Endothelial cell of umbilical vein (primary cell): ENCODE results near the gene CEP95. TPM values are rescaled to one million over a fixed set of nuclear protein-coding genes. Genes with fewer than 3 reads are reported as not detected.

Source experiments
- BruUV-seq: library from RNA; stranded (reverse); fragments of 400-500 nt; replicated peaks from 2 replicates; lab custom pipeline; 2021; lab: Mats Ljungman, UMichigan
- CTCF ChIA-PET: fragments of 300-600, 350-600 bp; sonication (Branson Sonifier 250); formaldehyde crosslinking; loops from one replicate; lab custom pipeline; 2021; ENCODE audit warnings: antibody characterized with exemption, inconsistent platforms; lab: Charles Lee
- POLR2A ChIA-PET: fragments of 300-600, 350-600 bp; sonication (Branson Sonifier 250); formaldehyde crosslinking; loops from one replicate; lab custom pipeline; 2021; ENCODE audit warnings: antibody characterized with exemption, inconsistent platforms; lab: Charles Lee
- DNase-seq: peaks from one replicate; pipeline ENCODE4 v3.0.0-alpha.2; 2011; ENCODE audit warnings: low read depth, low spot score
- FAIRE-seq: peaks from 2 replicates; lab custom pipeline; 2011; peaks lifted over from hg19 to GRCh38; lab: Jason Lieb, UNC
- H2AFZ ChIP-seq: 2 replicates; pipeline ENCODE4 v1.6.0; 2012; ENCODE audit warnings: low read depth, low read length, control low read depth, inconsistent platforms
- H3K27ac ChIP-seq: 2 replicates; pipeline ENCODE4 v1.5.1; 2011; ENCODE audit warnings: low read depth, mild to moderate bottlenecking, control low read depth, low read length, moderate library complexity; ENCODE audit not compliant: insufficient read depth
- H3K27me3 ChIP-seq, 2 experiments: 2 replicates each; pipeline versions ENCODE4 v1.6.0 to v1.6.1; 2011; ENCODE audit warnings: low read length in 2 of 2, mixed read lengths in 1 of 2; ENCODE audit not compliant: control insufficient read depth in 2 of 2, insufficient read depth in 2 of 2
- H3K36me3 ChIP-seq, 2 experiments: 2 replicates in 1 of 2; 3 replicates in 1 of 2; pipeline ENCODE4 v1.5.1; 2011; ENCODE audit warnings: low read length in 2 of 2, mild to moderate bottlenecking in 1 of 2, moderate library complexity in 1 of 2; ENCODE audit not compliant: control insufficient read depth in 2 of 2, insufficient read depth in 2 of 2; ENCODE audit errors: extremely low read depth in 1 of 2
- H3K4me1 ChIP-seq: 3 replicates; pipeline ENCODE4 v1.5.1; 2011; ENCODE audit warnings: mild to moderate bottlenecking, low read length; ENCODE audit not compliant: control insufficient read depth, insufficient read depth; ENCODE audit errors: extremely low read depth
- H3K4me2 ChIP-seq: 2 replicates; pipeline ENCODE4 v1.6.1; 2011; ENCODE audit warnings: low read length, control low read depth, mixed read lengths; ENCODE audit not compliant: insufficient read depth
- H3K4me3 ChIP-seq, 3 experiments: fragments of 200-600 bp in 1 of 3; sonication (generic), shearing (Covaris generic) in 1 of 3; replicated peaks in 1 of 3; 2 replicates each; pipeline ENCODE4 v1.5.1; 2011 to 2016; ENCODE audit warnings: control low read depth in 3 of 3, low read length in 3 of 3, mild to moderate bottlenecking in 2 of 3, inconsistent platforms in 1 of 3, low read depth in 1 of 3, moderate library complexity in 1 of 3; ENCODE audit not compliant: insufficient read depth in 1 of 3
- H3K79me2 ChIP-seq: 2 replicates; pipeline ENCODE4 v1.6.0; 2012; ENCODE audit warnings: low read length, inconsistent platforms; ENCODE audit not compliant: control insufficient read depth, insufficient read depth
- H3K9ac ChIP-seq: replicated peaks from 2 replicates; pipeline ENCODE3; 2011; ENCODE audit warnings: low read length, control low read depth; ENCODE audit not compliant: insufficient read depth; ENCODE audit errors: extremely low read depth
- H3K9me1 ChIP-seq: replicated peaks from 3 replicates; pipeline ENCODE4 v1.6.0; 2011; ENCODE audit warnings: mild to moderate bottlenecking, low read length; ENCODE audit not compliant: control insufficient read depth, insufficient read depth; ENCODE audit errors: extremely low read depth
- H3K9me3 ChIP-seq: replicated peaks from 2 replicates; pipeline ENCODE4 v1.5.1; 2012; ENCODE audit warnings: low read length, inconsistent platforms; ENCODE audit not compliant: control insufficient read depth, insufficient read depth
- H4K20me1 ChIP-seq: replicated peaks from 2 replicates; pipeline ENCODE3; 2011; ENCODE audit warnings: mild to moderate bottlenecking, low read length; ENCODE audit not compliant: control insufficient read depth, insufficient read depth; ENCODE audit errors: extremely low read depth
- EZH2 ChIP-seq: IDR thresholded peaks from 2 replicates; pipeline ENCODE4 v1.6.1; 2012; ENCODE audit warnings: borderline replicate concordance, low read depth, mild to moderate bottlenecking, moderate library complexity, low read length, inconsistent platforms; ENCODE audit not compliant: severe bottlenecking
- FOS ChIP-seq: IDR thresholded peaks from 2 replicates; pipeline ENCODE4 v1.6.1; 2011; ENCODE audit warnings: mild to moderate bottlenecking, low read length, moderate library complexity, borderline replicate concordance; ENCODE audit not compliant: insufficient read depth
- GATA2 ChIP-seq: IDR thresholded peaks from 2 replicates; pipeline ENCODE4 v1.7.0; 2011; ENCODE audit warnings: low read depth, mild to moderate bottlenecking, moderate library complexity, mixed read lengths, low read length; ENCODE audit not compliant: insufficient read length, insufficient read depth
- JUN ChIP-seq: IDR thresholded peaks from 2 replicates; pipeline ENCODE4 v1.6.1; 2011; ENCODE audit warnings: borderline replicate concordance, low read depth; ENCODE audit not compliant: insufficient read length, insufficient read depth
- MAX ChIP-seq: IDR thresholded peaks from 2 replicates; pipeline ENCODE4 v1.6.1; 2011; ENCODE audit not compliant: insufficient read depth, insufficient read length
- MYC ChIP-seq: IDR thresholded peaks from one replicate; pipeline ENCODE4 v1.6.1; 2011; ENCODE audit warnings: mild to moderate bottlenecking, low read depth, low read length
- POLR2A ChIP-seq: IDR thresholded peaks from 2 replicates; pipeline ENCODE4 v1.6.1; 2012; ENCODE audit warnings: low read depth, mild to moderate bottlenecking, control low read depth, low read length
- POLR2AphosphoS5 ChIP-seq: IDR thresholded peaks from 2 replicates; pipeline ENCODE4 v1.6.1; 2012; ENCODE audit warnings: low read depth, mild to moderate bottlenecking, control low read depth, low read length, moderate library complexity; ENCODE audit not compliant: insufficient read depth
- dilution Hi-C: fragments of 300-500 bp; cut with MboI; formaldehyde crosslinking; loops from one replicate; pipeline ENCODE4 v1.15.0; 2019; ENCODE audit warnings: low sequenced_read_pairs; ENCODE audit not compliant: extremely low pct_ligation_motif_present
- intact Hi-C: fragments of 100-400 bp; cut with micrococcal nuclease; formaldehyde crosslinking; loops from one replicate; pipeline ENCODE4 v1.10.0; 2022
- polyA plus RNA-seq, 4 experiments: library from polyadenylated mRNA; depleted of rRNA in 3 of 4; stranded (reverse) in 3 of 4; unstranded in 1 of 4; fragments of >200 nt; gene quantifications; 2 replicates each; pipeline versions ENCODE4 v1.2.1 to v1.2.3, GENCODE V29; 2011 to 2012; ENCODE audit warnings: missing spikeins in 1 of 4
- total RNA-seq: library from RNA; stranded (reverse); gene quantifications from 2 replicates; pipeline ENCODE4 v1.2.3, GENCODE V29; 2021

Gene CEP95
- total and polyA plus RNA-seq, 2 donors (not counting 3 experiments of a cell fraction or from before 2014, with no cell fraction given): 14.1 to 35.5 TPM

- Histone ChIP-seq H3K79me2 (peaks cover 89% of the 10 kb centered on the region), H2AFZ (no peak overlapping the region), H3K9me1 (no peaks in the 10 kb centered on the region), H3K4me1 (peaks cover 52% of the 10 kb centered on the region), H3K4me3 (peak overlapping the region; percentile 65 to 97 (median 84)), H4K20me1 (peaks cover 41% of the 10 kb centered on the region), H3K27me3 (no peaks in the 10 kb centered on the region), H3K36me3 (peaks cover 36 to 47% of the 10 kb centered on the region in 2 experiments), H3K4me2 (peak overlapping the region; percentile 95), H3K27ac (peak overlapping the region; percentile 98), H3K9ac (peak overlapping the region; percentile 100), H3K9me3 (no peaks in the 10 kb centered on the region)
- CTCF ChIA-PET: interaction anchor here (1.1 to 2.4 kb wide), 4 partner anchors 8 to 85 kb away, joined by 4 to 8 read pairs (median 5); partner anchors contain the start of gene POLG2
- dilution Hi-C loops: no loop called here
- FAIRE-seq (no peak), DNase-seq (peak; percentile 74)
- TSS peak; percentile 17 for BruUV-seq
- intact Hi-C loops: loop anchor here (1.0 to 10.0 kb wide), 3 partner anchors 8 to 240 kb away; partner anchors contain the start of gene POLG2
- POLR2A ChIA-PET: interaction anchor here (0.6 to 3.4 kb wide), 8 partner anchors 8 to 209 kb away, joined by 3 to 37 read pairs (median 3); partner anchors contain the start of gene POLG2
- no peak for TF ChIP-seq EZH2
- TF ChIP-seq FOS: peak; percentile 8
- no peak for TF ChIP-seq POLR2A
- peak; percentile 42 for TF ChIP-seq GATA2
Measured at GRCh38 chr17:64504769-64505339, 1.9 kb upstream of the CEP95 start.

- peak overlapping the region; percentile 100 for H3K9ac ChIP-seq
- no peaks in the 10 kb centered on the region for H3K9me3 ChIP-seq
- peaks cover 45% of the 10 kb centered on the region for H3K4me1 ChIP-seq
- no peaks in the 10 kb centered on the region for H3K27me3 ChIP-seq
- H3K27ac ChIP-seq: peak overlapping the region; percentile 98
- TF ChIP-seq MYC: no peak
- no peak for TF ChIP-seq MAX
- TF ChIP-seq POLR2AphosphoS5: peak; percentile 84
- TF ChIP-seq POLR2A: peak; percentile 44
- no peak for TF ChIP-seq FOS
- no peak for TF ChIP-seq JUN
- H3K4me3 ChIP-seq: peak overlapping the region; percentile 65 to 97 (median 84)
- dilution Hi-C loops (no loop called here), intact Hi-C loops (loop anchor here (1.0 to 10.0 kb wide), 3 partner anchors 8 to 239 kb away; partner anchors contain the start of gene POLG2)
- no peaks in the 10 kb centered on the region for H3K9me1 ChIP-seq
- H3K79me2 ChIP-seq: peaks cover 86% of the 10 kb centered on the region
- ChIA-PET CTCF (interaction anchor here (1.1 to 2.4 kb wide), 5 partner anchors 9 to 85 kb away, joined by 4 to 8 read pairs (median 5); partner anchors contain the start of gene POLG2), POLR2A (interaction anchor here (0.5 to 3.4 kb wide), 17 partner anchors 9 to 496 kb away, joined by 3 to 37 read pairs (median 3); partner anchors contain the start of gene POLG2)
- peaks cover 34 to 42% of the 10 kb centered on the region in 2 experiments for H3K36me3 ChIP-seq
- H2AFZ ChIP-seq: no peak overlapping the region
- BruUV-seq: TSS peak; percentile 17
- H3K4me2 ChIP-seq: no peak overlapping the region
- DNase-seq (peak; percentile 86), FAIRE-seq (peak; percentile 70)
- H4K20me1 ChIP-seq: peaks cover 34% of the 10 kb centered on the region
Measured at GRCh38 chr17:64505340-64506200, 1.2 kb upstream of the CEP95 start.
